ENCODE data around the gene IDH3B. TPM values are rescaled to one million over a fixed set of nuclear protein-coding genes. Genes with fewer than 3 reads are reported as not detected.

The IDH3B gene

DNA sequence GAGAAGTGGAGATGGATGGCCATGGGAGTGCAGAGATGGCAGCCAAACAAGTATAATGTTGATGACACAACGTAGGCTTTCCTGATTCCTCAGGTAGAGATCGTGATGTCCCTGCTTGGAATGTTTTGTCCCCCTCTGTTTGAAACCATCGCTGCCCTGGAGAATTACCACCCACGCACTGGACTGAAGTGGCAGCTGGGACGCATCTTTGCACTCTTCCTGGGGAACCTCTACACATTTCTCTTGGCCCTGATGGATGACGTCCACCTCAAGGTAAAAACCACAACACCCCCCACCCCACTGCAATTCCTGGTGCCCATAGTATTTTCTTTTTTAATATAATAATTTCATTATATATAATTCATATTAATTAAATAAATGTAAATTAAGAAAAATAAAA lies 53.7 kb downstream of the IDH3B start:
- no peak overlapping the region for H3K4me3 ChIP-seq (ENCODE audit: low read length)
- no peaks in the 10 kb centered on the region for H3K4me1 ChIP-seq (ENCODE audit: control insufficient read depth, insufficient read depth, low read length)
- peaks cover 4% of the 10 kb centered on the region for H3K9me3 ChIP-seq (replicated peaks; ENCODE audit: low read length)
- H3K9ac ChIP-seq (ENCODE audit: low read depth, low read length), result no peak overlapping the region
- H3K36me3 ChIP-seq (ENCODE audit: insufficient read depth, low read length), result no peaks in the 10 kb centered on the region
- H3K27me3 ChIP-seq (ENCODE audit: control insufficient read depth, insufficient read depth, low read length), result peaks cover 34% of the 10 kb centered on the region
- H3K4me2 ChIP-seq (ENCODE audit: low read length), result no peak overlapping the region

Small RNA genes lying within 50 kb of the gene (small RNA-seq; reads per million reads assigned to genes)
- gene SNORA51 (not detected), gene SNORD110 (not detected), gene SNORD56 (not detected), gene SNORD57 (not detected), gene SNORD86 (not detected)
